ENCODE measurements around the gene GRHL1.
"Not testable (repeated sequence)": the region's sequence is repeated elsewhere in the genome, so short reads cannot be mapped to it uniquely, and the experiment has no call there.

GRHL1 gene

GRCh38 chr2:10009811-10010781 is 58.6 kb downstream of the GRHL1 start:
- DNase-seq (ENCODE audit: low read depth): no peak

- DNase-seq (ENCODE audit: low read depth): not testable (repeated sequence)
Measured at GRCh38 chr2:10010861-10011605, 59.5 kb downstream of the GRHL1 start.

DNA sequence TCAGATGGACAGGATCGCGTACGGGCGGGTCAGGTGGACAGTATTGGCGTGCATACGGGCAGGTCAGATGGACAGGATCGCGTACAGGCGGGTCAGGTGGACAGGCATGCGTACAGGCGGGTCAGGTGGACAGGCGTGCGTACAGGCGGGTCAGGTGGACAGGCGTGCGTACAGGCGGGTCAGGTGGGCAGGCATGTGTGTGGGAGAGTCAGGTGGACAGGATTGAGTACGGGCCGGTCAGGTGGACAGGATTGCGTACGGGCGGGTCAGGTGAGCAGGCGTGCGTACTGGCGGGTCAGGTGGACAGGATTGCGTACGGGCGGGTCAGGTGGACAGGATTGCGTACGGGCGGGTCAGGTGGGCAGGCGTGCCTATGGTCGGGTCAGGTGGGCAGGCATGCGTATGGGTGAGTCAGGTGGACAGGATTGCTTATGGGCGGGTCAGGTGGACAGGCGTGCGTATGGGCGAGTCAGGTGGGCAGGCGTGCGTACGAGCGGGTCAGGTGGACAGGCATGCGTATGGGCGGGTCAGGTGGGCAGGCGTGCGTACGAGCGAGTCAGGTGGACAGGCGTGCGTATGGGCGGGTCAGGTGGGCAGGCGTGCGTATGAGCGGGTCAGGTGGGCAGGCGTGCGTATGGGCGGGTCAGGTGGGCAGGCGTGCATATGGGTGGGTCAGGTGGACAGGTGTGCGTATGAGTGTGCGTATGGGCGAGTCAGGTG is 60.3 kb downstream of the GRHL1 start:
- not testable (repeated sequence) for DNase-seq (ENCODE audit: low read depth)

- not testable (repeated sequence) for DNase-seq (ENCODE audit: low read depth)
Measured at GRCh38 chr2:10012366-10012962, 61.0 kb downstream of the GRHL1 start.

- no peak for DNase-seq (ENCODE audit: low read depth)
Measured at GRCh38 chr2:10012963-10013461, 61.5 kb downstream of the GRHL1 start.

DNA sequence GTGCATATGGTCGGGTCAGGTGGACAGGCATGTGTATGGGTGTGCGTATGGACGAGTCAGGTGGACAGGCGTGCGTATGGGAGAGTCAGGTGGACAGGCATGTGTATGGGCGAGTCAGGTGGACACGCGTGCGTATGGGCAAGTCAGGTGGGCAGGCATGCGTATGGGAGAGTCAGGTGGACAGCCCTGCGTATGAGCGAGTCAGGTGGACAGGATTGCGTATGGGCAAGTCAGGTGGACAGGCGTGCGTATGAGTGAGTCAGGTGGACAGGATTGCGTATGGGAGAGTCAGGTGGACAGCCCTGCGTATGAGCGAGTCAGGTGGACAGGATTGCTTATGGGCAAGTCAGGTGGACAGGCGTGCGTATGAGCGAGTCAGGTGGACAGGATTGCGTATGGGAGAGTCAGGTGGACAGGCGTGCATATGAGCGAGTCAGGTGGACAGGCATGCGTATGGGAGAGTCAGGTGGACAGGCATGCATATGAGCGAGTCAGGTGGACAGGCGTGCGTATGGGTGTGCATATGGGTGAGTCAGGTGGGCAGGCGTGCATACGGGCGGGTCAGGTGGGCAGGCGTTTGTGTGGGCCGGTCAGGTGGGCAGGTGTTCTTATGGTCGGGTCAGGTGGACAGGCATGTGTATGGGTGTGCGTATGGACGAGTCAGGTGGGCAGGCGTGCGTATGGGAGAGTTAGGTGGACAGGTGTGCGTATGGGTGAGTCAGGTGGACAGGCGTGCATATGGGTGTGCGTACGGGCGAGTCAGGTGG is 62.3 kb downstream of the GRHL1 start:
- DNase-seq (ENCODE audit: low read depth): not testable (repeated sequence)

DNA sequence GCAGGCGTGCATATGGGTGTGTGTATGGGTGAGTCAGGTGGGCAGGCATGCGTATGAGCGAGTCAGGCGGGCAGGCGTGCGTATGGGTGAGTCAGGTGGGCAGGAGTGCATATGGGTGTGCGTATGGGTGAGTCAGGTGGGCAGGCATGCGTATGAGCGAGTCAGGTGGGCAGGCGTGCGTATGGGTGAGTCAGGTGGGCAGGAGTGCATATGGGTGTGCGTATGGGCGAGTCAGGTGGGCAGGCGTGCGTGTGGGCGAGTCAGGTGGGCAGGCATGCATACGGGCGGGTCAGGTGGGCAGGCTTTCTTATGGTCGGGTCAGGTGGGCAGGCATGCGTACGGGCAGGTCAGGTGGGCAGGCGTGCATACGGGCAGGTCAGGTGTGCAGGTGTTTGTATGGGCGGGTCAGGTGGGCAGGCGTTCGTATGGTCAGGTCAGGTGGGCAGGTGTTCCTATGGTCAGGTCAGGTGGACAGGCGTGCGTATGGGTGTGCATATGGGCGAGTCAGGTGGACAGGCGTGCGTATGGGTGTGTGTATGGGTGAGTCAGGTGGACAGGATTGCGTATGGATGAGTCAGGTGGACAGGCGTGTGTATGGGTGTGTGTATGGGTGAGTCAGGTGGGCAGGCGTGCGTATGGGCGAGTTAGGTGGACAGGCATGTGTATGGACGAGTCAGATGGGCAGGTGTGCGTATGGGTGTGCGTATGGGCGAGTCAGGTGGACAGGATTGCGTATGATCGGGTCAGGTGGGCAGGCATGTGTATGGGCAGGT is 63.1 kb downstream of the GRHL1 start:
- no peak for DNase-seq (ENCODE audit: low read depth)

GRCh38 chr2:10015376-10015989 is 64.0 kb downstream of the GRHL1 start:
- DNase-seq (ENCODE audit: low read depth): not testable (repeated sequence)

DNA sequence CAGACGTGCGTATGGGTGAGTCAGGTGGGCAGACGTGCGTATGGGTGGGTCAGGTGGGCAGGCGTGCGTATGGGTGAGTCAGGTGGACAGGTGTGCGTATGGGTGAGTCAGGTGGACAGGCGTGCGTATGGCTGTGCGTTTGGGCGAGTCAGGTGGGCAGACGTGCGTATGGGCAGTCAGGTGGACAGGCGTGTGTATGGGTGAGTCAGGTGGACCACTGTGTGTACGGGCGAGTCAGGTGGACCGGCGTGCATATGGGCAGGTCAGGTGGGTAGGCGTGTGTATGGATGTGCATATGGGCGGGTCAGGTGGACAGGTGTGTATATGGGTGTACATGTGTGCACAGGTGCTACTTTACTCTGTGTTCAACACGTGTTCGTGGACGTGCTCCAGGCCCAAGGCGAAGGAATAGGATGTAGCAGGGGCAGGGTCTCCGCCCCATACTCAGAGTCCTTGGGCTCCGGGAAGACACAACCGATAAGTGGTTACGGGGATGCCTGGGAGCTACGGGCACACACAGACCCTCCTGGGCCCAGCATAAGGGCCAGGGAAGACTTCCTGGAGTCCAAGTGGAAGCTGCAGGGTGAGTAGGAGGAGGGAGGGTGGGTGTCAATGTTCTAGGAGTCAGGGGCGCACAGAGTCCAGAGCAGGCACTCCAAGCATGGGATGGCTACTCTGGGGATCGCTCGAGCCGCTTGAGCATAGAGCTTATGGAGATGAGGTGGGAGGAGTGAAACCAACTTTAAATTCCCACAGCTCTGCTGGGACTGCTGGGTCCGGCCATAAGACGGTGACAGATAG is 64.7 kb downstream of the GRHL1 start:
- DNase-seq (ENCODE audit: low read depth): no peak

DNA sequence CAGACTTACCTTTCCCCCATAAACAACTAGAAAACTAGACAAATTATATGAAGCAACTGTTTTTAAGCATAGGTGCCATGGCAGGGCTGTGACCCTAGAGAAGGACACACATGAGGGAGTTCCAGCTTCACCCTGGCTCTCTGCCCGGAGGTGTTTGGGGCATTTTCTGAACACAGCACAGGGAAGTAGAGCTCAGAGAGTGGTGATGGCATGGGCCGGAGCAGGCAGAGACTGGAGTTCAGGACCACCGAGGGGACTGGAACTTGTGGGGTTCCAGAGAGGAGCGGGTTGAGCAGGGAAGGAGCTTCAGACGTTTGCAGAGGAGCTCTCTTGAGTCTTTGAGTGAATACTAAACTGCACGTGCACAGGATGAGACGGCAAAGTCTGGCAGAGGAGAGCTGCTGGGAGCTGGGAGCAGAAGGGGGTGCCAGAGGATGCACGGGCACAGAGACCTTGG is 65.3 kb downstream of the GRHL1 start:
- DNase-seq (ENCODE audit: low read depth): no peak

DNA sequence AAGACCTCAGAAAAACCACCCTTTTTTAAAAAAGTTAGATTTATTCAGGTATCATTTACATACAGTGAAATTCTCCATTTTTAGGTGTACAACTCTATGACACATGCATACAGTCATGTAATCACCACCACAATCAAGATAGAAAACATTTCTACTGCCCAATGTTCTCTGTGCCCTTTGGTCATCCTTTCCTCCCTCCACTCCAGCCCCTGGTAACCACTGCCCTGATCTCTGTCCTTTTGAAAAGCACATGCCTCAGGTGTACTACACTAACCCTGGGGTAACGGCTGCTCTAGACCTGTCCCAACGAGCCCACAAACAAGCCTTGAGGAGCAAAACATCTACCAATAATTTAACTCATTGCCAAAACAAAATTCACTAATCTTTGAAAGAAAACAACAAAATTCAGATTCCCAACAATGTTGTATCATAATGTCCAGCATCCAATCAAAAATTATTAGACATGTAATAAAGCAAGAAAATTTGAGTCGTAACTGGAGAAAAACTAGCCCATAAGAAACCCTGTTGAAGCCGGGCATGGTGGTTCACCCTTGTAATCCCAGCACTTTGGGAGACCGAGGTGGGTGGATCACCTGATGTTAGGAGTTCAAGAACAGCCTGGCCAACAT is 65.9 kb downstream of the GRHL1 start:
- no peak for DNase-seq (ENCODE audit: low read depth)

DNA sequence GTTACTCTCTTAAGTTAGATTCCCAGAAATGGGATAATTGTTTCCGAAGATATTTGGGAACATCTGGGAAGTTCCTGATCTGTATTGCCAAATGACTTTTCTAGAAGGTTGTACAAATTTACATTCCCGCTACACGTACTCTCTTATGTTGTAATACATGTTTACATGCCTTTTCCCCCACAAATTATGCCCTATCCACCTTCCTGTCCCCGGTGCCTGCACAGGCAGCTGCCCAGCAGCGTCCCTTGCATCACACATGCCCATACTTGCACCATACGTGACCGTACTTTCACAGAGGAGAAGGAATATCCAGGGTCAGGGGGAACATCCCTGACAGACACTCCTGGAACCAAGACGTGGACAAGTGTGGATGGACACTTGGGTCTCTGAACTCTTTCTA is 67.7 kb downstream of the GRHL1 start:
- no peak for DNase-seq (ENCODE audit: low read depth)

- no peak for DNase-seq (ENCODE audit: low read depth)
Measured at GRCh38 chr2:10019602-10020400, 68.3 kb downstream of the GRHL1 start.

- DNase-seq (ENCODE audit: low read depth): no peak
Measured at GRCh38 chr2:10022041-10022421, 70.5 kb downstream of the GRHL1 start.

GRCh38 chr2:10022445-10022844 is 71.0 kb downstream of the GRHL1 start:
- DNase-seq (ENCODE audit: low read depth): no peak

DNA sequence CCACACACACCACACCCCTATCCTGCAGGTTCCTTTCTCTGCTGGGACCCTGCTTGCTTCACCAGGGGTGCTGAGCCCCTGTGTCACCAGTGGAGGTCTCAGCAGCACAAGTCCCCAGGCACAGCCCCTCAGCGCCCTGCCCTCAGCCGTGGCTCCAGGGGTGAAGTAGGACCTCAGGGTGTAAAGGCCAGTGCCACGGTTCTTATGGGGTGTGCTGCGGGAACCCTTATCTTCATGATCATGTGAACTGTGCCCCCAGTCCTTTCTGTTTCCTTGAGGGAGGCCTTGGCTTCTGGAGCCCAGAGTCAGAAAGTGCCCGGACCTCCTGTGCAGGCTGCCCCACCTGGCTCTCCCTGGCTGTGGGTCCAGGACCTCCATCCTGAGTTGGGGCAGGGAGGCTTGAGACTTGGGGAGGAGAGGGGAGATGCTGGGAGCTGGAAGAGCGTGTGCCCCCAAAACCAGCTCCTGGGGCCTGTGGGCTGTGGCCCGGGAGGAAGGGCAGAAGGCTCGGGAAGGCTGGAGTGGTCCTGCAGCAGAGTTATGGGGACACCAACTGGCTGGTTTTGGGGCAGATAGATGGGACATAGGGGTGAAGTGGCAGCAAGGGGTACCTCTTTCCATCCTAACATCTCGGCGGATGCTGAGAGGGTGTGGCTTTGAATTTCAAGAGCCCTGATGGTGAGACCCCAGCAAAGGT is 71.6 kb downstream of the GRHL1 start:
- no peak for DNase-seq (ENCODE audit: low read depth)
